PFSK-1 (cell line): Measurements from ENCODE around the gene RPL18A.

Experiments used
- POLR2AphosphoS5 ChIP-seq: IDR thresholded peaks from 2 replicates; pipeline ENCODE4 v1.6.1; 2012; ENCODE audit warnings: low read depth, mild to moderate bottlenecking, control low read depth, low read length, moderate library complexity
- TAF1 ChIP-seq: IDR thresholded peaks from 2 replicates; pipeline ENCODE4 v1.6.1; 2012; ENCODE audit warnings: low read length, control low read depth, borderline replicate concordance; ENCODE audit not compliant: insufficient read depth

GRCh38 chr19:17869114-17869608 is 9.5 kb downstream of the RPL18A start:
- TF ChIP-seq POLR2AphosphoS5 (no peak), TAF1 (no peak)
